ENCODE results near the gene TTC13. TPM values are rescaled to one million over a fixed set of nuclear protein-coding genes. Genes with fewer than 3 reads are reported as not detected.

TTC13 gene
- polyA plus RNA-seq, 3 donors = 9.2 to 24.4 (median 10.8) TPM

DNA sequence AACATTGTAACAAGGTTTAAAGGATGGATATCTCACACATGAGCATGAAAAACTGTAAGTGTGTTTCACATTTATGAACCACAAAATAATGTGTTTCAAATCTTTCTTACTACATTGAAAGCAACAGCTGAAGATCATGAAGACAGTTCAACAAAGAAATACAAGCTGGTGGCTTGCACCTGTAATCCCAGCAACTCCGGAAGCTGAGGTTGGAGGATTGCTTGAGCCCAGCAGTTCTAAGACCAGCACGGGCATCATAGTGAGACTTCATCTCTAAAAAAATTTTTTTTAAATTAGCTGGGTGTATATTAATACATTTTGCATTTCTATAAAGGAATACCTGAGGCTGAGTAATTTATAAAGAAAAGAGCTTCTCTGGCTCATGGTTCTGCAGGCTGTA lies 83.2 kb downstream of the TTC13 start:
- H3K27me3 Mint-ChIP-seq (ENCODE audit: low read depth in 3 of 3) = peaks cover 4 to 11% (median 6%) of the 10 kb centered on the region in 3 donors
- TF ChIP-seq, protein P1, sequence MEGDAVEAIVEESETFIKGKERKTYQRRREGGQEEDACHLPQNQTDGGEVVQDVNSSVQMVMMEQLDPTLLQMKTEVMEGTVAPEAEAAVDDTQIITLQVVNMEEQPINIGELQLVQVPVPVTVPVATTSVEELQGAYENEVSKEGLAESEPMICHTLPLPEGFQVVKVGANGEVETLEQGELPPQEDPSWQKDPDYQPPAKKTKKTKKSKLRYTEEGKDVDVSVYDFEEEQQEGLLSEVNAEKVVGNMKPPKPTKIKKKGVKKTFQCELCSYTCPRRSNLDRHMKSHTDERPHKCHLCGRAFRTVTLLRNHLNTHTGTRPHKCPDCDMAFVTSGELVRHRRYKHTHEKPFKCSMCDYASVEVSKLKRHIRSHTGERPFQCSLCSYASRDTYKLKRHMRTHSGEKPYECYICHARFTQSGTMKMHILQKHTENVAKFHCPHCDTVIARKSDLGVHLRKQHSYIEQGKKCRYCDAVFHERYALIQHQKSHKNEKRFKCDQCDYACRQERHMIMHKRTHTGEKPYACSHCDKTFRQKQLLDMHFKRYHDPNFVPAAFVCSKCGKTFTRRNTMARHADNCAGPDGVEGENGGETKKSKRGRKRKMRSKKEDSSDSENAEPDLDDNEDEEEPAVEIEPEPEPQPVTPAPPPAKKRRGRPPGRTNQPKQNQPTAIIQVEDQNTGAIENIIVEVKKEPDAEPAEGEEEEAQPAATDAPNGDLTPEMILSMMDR (IDR thresholded peaks at IDR 0.05) = no peak

GRCh38 chr1:230894664-230895063 lies 84.0 kb downstream of the TTC13 start:
- peaks cover 3 to 9% (median 6%) of the 10 kb centered on the region in 3 donors for H3K27me3 Mint-ChIP-seq (ENCODE audit: low read depth in 3 of 3)
- intact Hi-C loops (cut with micrococcal nuclease) = no loop called here
- WGBS (ENCODE audit: insufficient coverage) = 88% methylated on average over 4 of the region's 5 CpGs
- no peak for DNase-seq
- no peaks in the 10 kb centered on the region for H3K4me1 Mint-ChIP-seq
- Histone ChIP-seq H3K27me3 (ENCODE audit: control insufficient read depth in 2 of 2, insufficient read depth in 2 of 2, low read length in 2 of 2) (no peaks in the 10 kb centered on the region), H2AFZ (ENCODE audit: insufficient read depth, low read depth, low read length, poor library complexity, severe bottlenecking) (no peak overlapping the region), H3K4me2 (replicated peaks; ENCODE audit: extremely low read depth, low read length, poor library complexity, severe bottlenecking) (no peak overlapping the region), H3K27ac (ENCODE audit: low read depth in 1 of 2, low read length in 2 of 2) (no peak overlapping the region), H3K36me3 (replicated peaks in 1 of 2; ENCODE audit: control insufficient read depth in 1 of 2, insufficient read depth in 2 of 2, low read length in 2 of 2) (no peaks in the 10 kb centered on the region), H3K4me3 (replicated peaks in 1 of 3; ENCODE audit: low read depth in 2 of 3, low read length in 3 of 3) (no peak overlapping the region), H4K20me1 (ENCODE audit: insufficient read depth, low read length) (no peaks in the 10 kb centered on the region), H3K9ac (ENCODE audit: insufficient read depth, low read length, poor library complexity, severe bottlenecking) (no peak overlapping the region), H3K4me1 (ENCODE audit: control insufficient read depth in 1 of 2, insufficient read depth in 2 of 2, low read length in 2 of 2) (no peaks in the 10 kb centered on the region), H3K79me2 (ENCODE audit: insufficient read depth, low read length) (no peaks in the 10 kb centered on the region), H3K9me3 (replicated peaks in 1 of 2; ENCODE audit: control insufficient read depth in 1 of 2, insufficient read depth in 1 of 2, low read length in 2 of 2) (no peaks in the 10 kb centered on the region)
- H3K9me3 Mint-ChIP-seq = peaks cover 0 to 2% (median under 1%) of the 10 kb centered on the region in 7 donors
- H3K4me3 Mint-ChIP-seq = no peak overlapping the region
- peak overlapping the region in 1 of 7 donors; percentile 9 for H3K27ac Mint-ChIP-seq
- TF ChIP-seq, protein P1 (IDR thresholded peaks at IDR 0.05) = no peak
- no peaks in the 10 kb centered on the region for H3K36me3 Mint-ChIP-seq

More for the DNA sequence above, 83.2 kb downstream of the TTC13 start:
- no peak overlapping the region for H3K4me2 ChIP-seq (replicated peaks; ENCODE audit: extremely low read depth, low read length, poor library complexity, severe bottlenecking)
- no peaks in the 10 kb centered on the region for H3K9me3 ChIP-seq (replicated peaks in 1 of 2; ENCODE audit: control insufficient read depth in 1 of 2, insufficient read depth in 1 of 2, low read length in 2 of 2)
- no peak overlapping the region for H2AFZ ChIP-seq (ENCODE audit: insufficient read depth, low read depth, low read length, poor library complexity, severe bottlenecking)
- Mint-ChIP-seq H3K36me3 (peaks cover 0 to 1% of the 10 kb centered on the region in 2 donors), H3K9me3 (peaks cover 0 to 2% (median 0%) of the 10 kb centered on the region in 7 donors), H3K27ac (no peak overlapping the region), H3K4me3 (no peak overlapping the region), H3K4me1 (no peaks in the 10 kb centered on the region)
- H3K4me3 ChIP-seq (replicated peaks in 1 of 3; ENCODE audit: low read depth in 2 of 3, low read length in 3 of 3) = no peak overlapping the region
- no peaks in the 10 kb centered on the region for H4K20me1 ChIP-seq (ENCODE audit: insufficient read depth, low read length)
- intact Hi-C loops (cut with micrococcal nuclease) = no loop called here
- WGBS (ENCODE audit: insufficient coverage) = 100% methylated on average over 1 of the region's 2 CpGs
- no peak overlapping the region for H3K9ac ChIP-seq (ENCODE audit: insufficient read depth, low read length, poor library complexity, severe bottlenecking)
- H3K4me1 ChIP-seq (ENCODE audit: control insufficient read depth in 1 of 2, insufficient read depth in 2 of 2, low read length in 2 of 2) = no peaks in the 10 kb centered on the region
- DNase-seq = no peak
- H3K36me3 ChIP-seq (replicated peaks in 1 of 2; ENCODE audit: control insufficient read depth in 1 of 2, insufficient read depth in 2 of 2, low read length in 2 of 2) = no peaks in the 10 kb centered on the region
- H3K79me2 ChIP-seq (ENCODE audit: insufficient read depth, low read length) = no peaks in the 10 kb centered on the region
- H3K27ac ChIP-seq (ENCODE audit: low read depth in 1 of 2, low read length in 2 of 2) = no peak overlapping the region
- no peaks in the 10 kb centered on the region for H3K27me3 ChIP-seq (ENCODE audit: control insufficient read depth in 2 of 2, insufficient read depth in 2 of 2, low read length in 2 of 2)

All from CD14-positive monocyte (primary cell).